ENCODE measurements around the gene CTIF. TPM values are rescaled to one million over a fixed set of nuclear protein-coding genes. Genes with fewer than 3 reads are reported as not detected.

Gene CTIF
- total RNA-seq, 1 experiment from 2014 or later, result 26.5 TPM

DNA sequence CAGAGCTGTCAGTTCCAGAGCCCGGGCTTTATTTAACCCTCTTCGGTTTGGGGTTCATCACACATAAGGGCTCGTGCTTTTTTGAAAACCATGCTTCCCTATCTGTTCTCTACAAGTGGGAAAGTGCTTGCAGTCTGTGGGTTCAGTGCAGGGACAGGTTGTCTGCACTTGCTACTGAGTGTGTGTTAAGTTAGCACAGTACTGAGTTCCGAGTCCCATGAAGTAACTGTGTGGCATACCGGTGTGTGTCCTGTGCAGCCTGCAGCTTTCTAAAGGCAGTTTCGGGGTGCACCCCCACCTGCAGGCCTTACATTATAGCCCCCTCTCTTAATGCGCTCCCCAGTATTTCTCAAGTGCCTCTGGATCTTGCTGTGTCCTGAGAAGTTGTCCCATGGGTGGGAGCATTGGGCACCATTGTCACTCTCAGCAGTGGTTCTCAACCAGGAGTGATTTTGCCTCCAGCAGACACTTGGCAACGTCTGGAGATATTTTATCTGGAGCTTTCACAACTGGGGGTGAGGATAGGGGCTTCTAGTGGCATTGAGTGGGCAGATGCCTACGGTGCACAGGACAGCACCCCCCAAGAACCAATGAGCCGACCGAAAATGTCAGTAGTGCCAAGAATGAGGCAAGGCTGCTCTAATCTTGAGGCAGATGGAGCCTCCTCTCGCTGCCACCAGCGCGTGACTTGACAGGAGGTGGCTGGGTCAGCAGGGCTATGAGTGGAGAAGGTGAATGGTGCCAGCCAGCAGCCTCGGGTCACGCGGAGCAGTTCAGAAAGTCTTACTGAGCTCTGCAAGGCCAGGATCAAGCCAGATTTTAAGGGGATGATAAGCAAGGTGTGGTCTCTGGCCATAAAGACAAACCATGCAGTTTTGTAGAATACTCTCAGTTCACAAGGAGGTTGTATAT, 259.8 kb downstream of the CTIF start:
- DNase-seq (ENCODE audit: low read depth, low spot score), result no peak
- no peak overlapping the region for H3K4me3 ChIP-seq (ENCODE audit: low read depth in 2 of 2, low read length in 2 of 2)
- intact Hi-C loops (cut with micrococcal nuclease; ENCODE audit: unreplicated experiment) (no loop called here), in situ Hi-C loops (cut with HindIII; ENCODE audit: low pct_unique_long_range_greater_than_20kb, low sequenced_read_pairs) (no loop called here)
- TF ChIP-seq POLR2AphosphoS5 (IDR thresholded peaks at IDR 0.05; ENCODE audit: low read depth, low read length), result no peak
- TF ChIP-seq, protein P1, sequence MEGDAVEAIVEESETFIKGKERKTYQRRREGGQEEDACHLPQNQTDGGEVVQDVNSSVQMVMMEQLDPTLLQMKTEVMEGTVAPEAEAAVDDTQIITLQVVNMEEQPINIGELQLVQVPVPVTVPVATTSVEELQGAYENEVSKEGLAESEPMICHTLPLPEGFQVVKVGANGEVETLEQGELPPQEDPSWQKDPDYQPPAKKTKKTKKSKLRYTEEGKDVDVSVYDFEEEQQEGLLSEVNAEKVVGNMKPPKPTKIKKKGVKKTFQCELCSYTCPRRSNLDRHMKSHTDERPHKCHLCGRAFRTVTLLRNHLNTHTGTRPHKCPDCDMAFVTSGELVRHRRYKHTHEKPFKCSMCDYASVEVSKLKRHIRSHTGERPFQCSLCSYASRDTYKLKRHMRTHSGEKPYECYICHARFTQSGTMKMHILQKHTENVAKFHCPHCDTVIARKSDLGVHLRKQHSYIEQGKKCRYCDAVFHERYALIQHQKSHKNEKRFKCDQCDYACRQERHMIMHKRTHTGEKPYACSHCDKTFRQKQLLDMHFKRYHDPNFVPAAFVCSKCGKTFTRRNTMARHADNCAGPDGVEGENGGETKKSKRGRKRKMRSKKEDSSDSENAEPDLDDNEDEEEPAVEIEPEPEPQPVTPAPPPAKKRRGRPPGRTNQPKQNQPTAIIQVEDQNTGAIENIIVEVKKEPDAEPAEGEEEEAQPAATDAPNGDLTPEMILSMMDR (IDR thresholded peaks at IDR 0.05), result no peak
- no peak for TF ChIP-seq TCF7L2 (IDR thresholded peaks at IDR 0.05; ENCODE audit: low read depth, low read length)
- no peak for TF ChIP-seq SIN3A (IDR thresholded peaks at IDR 0.05; ENCODE audit: borderline replicate concordance, insufficient read depth, low read depth, low read length)
- TF ChIP-seq, protein P2, sequence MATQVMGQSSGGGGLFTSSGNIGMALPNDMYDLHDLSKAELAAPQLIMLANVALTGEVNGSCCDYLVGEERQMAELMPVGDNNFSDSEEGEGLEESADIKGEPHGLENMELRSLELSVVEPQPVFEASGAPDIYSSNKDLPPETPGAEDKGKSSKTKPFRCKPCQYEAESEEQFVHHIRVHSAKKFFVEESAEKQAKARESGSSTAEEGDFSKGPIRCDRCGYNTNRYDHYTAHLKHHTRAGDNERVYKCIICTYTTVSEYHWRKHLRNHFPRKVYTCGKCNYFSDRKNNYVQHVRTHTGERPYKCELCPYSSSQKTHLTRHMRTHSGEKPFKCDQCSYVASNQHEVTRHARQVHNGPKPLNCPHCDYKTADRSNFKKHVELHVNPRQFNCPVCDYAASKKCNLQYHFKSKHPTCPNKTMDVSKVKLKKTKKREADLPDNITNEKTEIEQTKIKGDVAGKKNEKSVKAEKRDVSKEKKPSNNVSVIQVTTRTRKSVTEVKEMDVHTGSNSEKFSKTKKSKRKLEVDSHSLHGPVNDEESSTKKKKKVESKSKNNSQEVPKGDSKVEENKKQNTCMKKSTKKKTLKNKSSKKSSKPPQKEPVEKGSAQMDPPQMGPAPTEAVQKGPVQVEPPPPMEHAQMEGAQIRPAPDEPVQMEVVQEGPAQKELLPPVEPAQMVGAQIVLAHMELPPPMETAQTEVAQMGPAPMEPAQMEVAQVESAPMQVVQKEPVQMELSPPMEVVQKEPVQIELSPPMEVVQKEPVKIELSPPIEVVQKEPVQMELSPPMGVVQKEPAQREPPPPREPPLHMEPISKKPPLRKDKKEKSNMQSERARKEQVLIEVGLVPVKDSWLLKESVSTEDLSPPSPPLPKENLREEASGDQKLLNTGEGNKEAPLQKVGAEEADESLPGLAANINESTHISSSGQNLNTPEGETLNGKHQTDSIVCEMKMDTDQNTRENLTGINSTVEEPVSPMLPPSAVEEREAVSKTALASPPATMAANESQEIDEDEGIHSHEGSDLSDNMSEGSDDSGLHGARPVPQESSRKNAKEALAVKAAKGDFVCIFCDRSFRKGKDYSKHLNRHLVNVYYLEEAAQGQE (IDR thresholded peaks at IDR 0.05; ENCODE audit: insufficient read depth in 1 of 2, low read depth in 2 of 2, low read length in 1 of 2), result no peak
- ChIA-PET POLR2A (no interaction called here), CTCF (no interaction called here)
- H3K27me3 ChIP-seq (ENCODE audit: control insufficient read depth, insufficient read depth, low read length), result no peaks in the 10 kb centered on the region
- ATAC-seq, result no peak
- H3K4me1 ChIP-seq (ENCODE audit: control insufficient read depth, insufficient read depth, low read length), result no peaks in the 10 kb centered on the region
- no peaks in the 10 kb centered on the region for H3K36me3 ChIP-seq (ENCODE audit: control insufficient read depth, insufficient read depth, low read length)
- no TSS peak for BruUV-seq (replicated peaks)
- H3K27ac ChIP-seq (ENCODE audit: low read length), result no peak overlapping the region
- H3K9me3 ChIP-seq (ENCODE audit: control insufficient read depth, insufficient read depth, low read depth, low read length), result no peaks in the 10 kb centered on the region

DNA sequence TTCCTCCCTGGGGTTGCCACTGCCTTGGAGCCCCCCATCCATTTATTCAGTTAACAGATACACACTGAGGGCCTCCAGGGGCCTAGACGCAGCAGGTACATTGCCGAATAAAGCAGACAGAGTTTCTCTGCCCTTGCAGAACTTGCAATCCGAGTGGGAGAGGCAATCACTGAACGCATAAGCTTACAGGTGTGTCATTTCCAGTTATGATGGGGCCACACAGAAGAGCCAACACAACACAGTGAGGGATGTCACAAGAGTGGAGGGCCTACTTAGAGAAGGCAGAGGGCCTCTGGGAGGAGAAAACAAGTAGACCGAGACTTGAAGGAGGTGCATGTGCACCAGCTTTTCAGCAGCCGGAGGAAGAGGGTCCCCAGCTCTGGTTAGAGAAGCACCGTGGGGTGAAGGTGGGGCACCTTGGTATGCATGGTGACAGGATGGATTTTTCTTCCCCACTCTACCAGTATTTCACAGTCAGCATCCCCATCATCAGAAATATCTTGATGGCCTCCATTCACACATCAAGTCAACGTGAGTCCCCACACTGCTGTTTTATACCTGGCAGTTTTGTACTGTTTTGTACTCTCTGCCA, 261.0 kb downstream of the CTIF start:
- Histone ChIP-seq H3K4me1 (ENCODE audit: control insufficient read depth, insufficient read depth, low read length) (no peaks in the 10 kb centered on the region), H3K27ac (ENCODE audit: low read length) (no peak overlapping the region), H3K36me3 (ENCODE audit: control insufficient read depth, insufficient read depth, low read length) (no peaks in the 10 kb centered on the region), H3K27me3 (ENCODE audit: control insufficient read depth, insufficient read depth, low read length) (no peaks in the 10 kb centered on the region), H3K4me3 (ENCODE audit: low read depth in 2 of 2, low read length in 2 of 2) (no peak overlapping the region), H3K9me3 (ENCODE audit: control insufficient read depth, insufficient read depth, low read depth, low read length) (no peaks in the 10 kb centered on the region)
- no peak for ATAC-seq
- ChIA-PET POLR2A (no interaction called here), CTCF (no interaction called here)
- DNase-seq (ENCODE audit: low read depth, low spot score), result no peak
- in situ Hi-C loops (cut with HindIII; ENCODE audit: low pct_unique_long_range_greater_than_20kb, low sequenced_read_pairs) (no loop called here), intact Hi-C loops (cut with micrococcal nuclease; ENCODE audit: unreplicated experiment) (no loop called here)
- TF ChIP-seq, protein P1 (IDR thresholded peaks at IDR 0.05), result no peak
- no peak for TF ChIP-seq SIN3A (IDR thresholded peaks at IDR 0.05; ENCODE audit: borderline replicate concordance, insufficient read depth, low read depth, low read length)
- TF ChIP-seq TCF7L2 (IDR thresholded peaks at IDR 0.05; ENCODE audit: low read depth, low read length), result no peak
- TF ChIP-seq POLR2AphosphoS5 (IDR thresholded peaks at IDR 0.05; ENCODE audit: low read depth, low read length), result no peak
- TF ChIP-seq, protein P2 (IDR thresholded peaks at IDR 0.05; ENCODE audit: insufficient read depth in 1 of 2, low read depth in 2 of 2, low read length in 1 of 2), result no peak
- no TSS peak for BruUV-seq (replicated peaks)
